Measurements from ENCODE around the gene OPA3. TPM values are rescaled to one million over a fixed set of nuclear protein-coding genes. Genes with fewer than 3 reads are reported as not detected.
A peak's percentile ranks its signal among the peaks of the same experiment; 100 is the strongest.

OPA3 gene
- polyA plus RNA-seq, 3 donors: 4.4 to 6.9 (median 5.6) TPM

GRCh38 chr19:45607071-45608029 is 22.7 kb upstream of the OPA3 start:
- Histone ChIP-seq H3K4me3 (replicated peaks in 1 of 3; ENCODE audit: low read depth in 2 of 3, low read length in 3 of 3) (no peak overlapping the region), H3K9ac (ENCODE audit: insufficient read depth, low read length, poor library complexity, severe bottlenecking) (no peak overlapping the region), H3K27ac (ENCODE audit: low read depth in 1 of 2, low read length in 2 of 2) (no peak overlapping the region), H3K9me3 (replicated peaks in 1 of 2; ENCODE audit: control insufficient read depth in 1 of 2, insufficient read depth in 1 of 2, low read length in 2 of 2) (peaks cover 0 to 4% of the 10 kb centered on the region in 2 donors), H3K79me2 (ENCODE audit: insufficient read depth, low read length) (no peaks in the 10 kb centered on the region), H3K4me1 (ENCODE audit: control insufficient read depth in 1 of 2, insufficient read depth in 2 of 2, low read length in 2 of 2) (peaks cover 7 to 8% of the 10 kb centered on the region in 2 donors), H3K27me3 (ENCODE audit: control insufficient read depth in 2 of 2, insufficient read depth in 2 of 2, low read length in 2 of 2) (peaks cover 7 to 21% of the 10 kb centered on the region in 2 donors), H4K20me1 (ENCODE audit: insufficient read depth, low read length) (no peaks in the 10 kb centered on the region), H2AFZ (ENCODE audit: insufficient read depth, low read depth, low read length, poor library complexity, severe bottlenecking) (peak overlapping the region; percentile 56), H3K4me2 (replicated peaks; ENCODE audit: extremely low read depth, low read length, poor library complexity, severe bottlenecking) (no peak overlapping the region), H3K36me3 (replicated peaks in 1 of 2; ENCODE audit: control insufficient read depth in 1 of 2, insufficient read depth in 2 of 2, low read length in 2 of 2) (peaks cover 12 to 34% of the 10 kb centered on the region in 2 donors)
- H3K27me3 Mint-ChIP-seq (ENCODE audit: low read depth in 3 of 3): peaks cover 22 to 26% (median 23%) of the 10 kb centered on the region in 3 donors
- peak overlapping the region in 1 of 2 donors; percentile 51 for H3K4me3 Mint-ChIP-seq
- peaks cover 29 to 36% of the 10 kb centered on the region in 2 donors for H3K36me3 Mint-ChIP-seq
- peaks cover 8% of the 10 kb centered on the region for H3K4me1 Mint-ChIP-seq
- DNase-seq: peak; percentile 27 to 63 (median 62)
- intact Hi-C loops (cut with micrococcal nuclease): loop anchor here (2.0 to 5.0 kb wide), 3 partner anchors 35 to 75 kb away; no protein-coding TSS in a partner anchor
- peak; percentile 87 for TF ChIP-seq CTCF (IDR thresholded peaks at IDR 0.05)
- WGBS (ENCODE audit: insufficient coverage): 18% methylated on average over 24 of the region's 28 CpGs
- H3K9me3 Mint-ChIP-seq: peaks cover 3 to 16% (median 6%) of the 10 kb centered on the region in 7 donors
- peak overlapping the region in 1 of 7 donors; percentile 79 for H3K27ac Mint-ChIP-seq

GRCh38 chr19:45601524-45602374 is 17.1 kb upstream of the OPA3 start, which contains the start of gene GPR4:
Gene GPR4, minus strand, starts transcription at chr19:45602212. Its CDS starts 10,346 bp downstream, at chr19:45591866.
- no peaks in the 10 kb centered on the region for H4K20me1 ChIP-seq (ENCODE audit: insufficient read depth, low read length)
- intact Hi-C loops (cut with micrococcal nuclease): no loop called here
- H3K27me3 Mint-ChIP-seq (ENCODE audit: low read depth in 3 of 3): peaks cover 71 to 80% (median 75%) of the 10 kb centered on the region in 3 donors
- H2AFZ ChIP-seq (ENCODE audit: insufficient read depth, low read depth, low read length, poor library complexity, severe bottlenecking): no peak within 1 kb of the TSS
- H3K27me3 ChIP-seq (ENCODE audit: control insufficient read depth in 2 of 2, insufficient read depth in 2 of 2, low read length in 2 of 2): peaks cover 38 to 72% of the 10 kb centered on the region in 2 donors
- DNase-seq: no peak
- H3K4me1 Mint-ChIP-seq: peaks cover 42% of the 10 kb centered on the region
- H3K9me3 Mint-ChIP-seq: peaks cover 0 to 24% (median 9%) of the 10 kb centered on the region in 7 donors
- H3K9ac ChIP-seq (ENCODE audit: insufficient read depth, low read length, poor library complexity, severe bottlenecking): no peak within 1 kb of the TSS
- H3K4me1 ChIP-seq (ENCODE audit: control insufficient read depth in 1 of 2, insufficient read depth in 2 of 2, low read length in 2 of 2): peaks cover 29 to 43% of the 10 kb centered on the region in 2 donors
- no peak within 1 kb of the TSS for H3K27ac ChIP-seq (ENCODE audit: low read depth in 1 of 2, low read length in 2 of 2)
- 6% methylated on average over 43 of the region's 52 CpGs for WGBS (ENCODE audit: insufficient coverage)
- peak within 1 kb of the TSS; percentile 21 to 86 for H3K4me3 Mint-ChIP-seq
- no peak for TF ChIP-seq CTCF (IDR thresholded peaks at IDR 0.05)
- no peak within 1 kb of the TSS for H3K27ac Mint-ChIP-seq
- H3K9me3 ChIP-seq (replicated peaks in 1 of 2; ENCODE audit: control insufficient read depth in 1 of 2, insufficient read depth in 1 of 2, low read length in 2 of 2): peaks cover 0 to 8% of the 10 kb centered on the region in 2 donors
- no peak within 1 kb of the TSS for H3K4me2 ChIP-seq (replicated peaks; ENCODE audit: extremely low read depth, low read length, poor library complexity, severe bottlenecking)
- H3K4me3 ChIP-seq (replicated peaks in 1 of 3; ENCODE audit: low read depth in 2 of 3, low read length in 3 of 3): no peak within 1 kb of the TSS
- peaks cover 0 to 16% of the 10 kb centered on the region in 2 donors for H3K36me3 Mint-ChIP-seq
- no peaks in the 10 kb centered on the region for H3K36me3 ChIP-seq (replicated peaks in 1 of 2; ENCODE audit: control insufficient read depth in 1 of 2, insufficient read depth in 2 of 2, low read length in 2 of 2)
- H3K79me2 ChIP-seq (ENCODE audit: insufficient read depth, low read length): no peaks in the 10 kb centered on the region

Data from CD14-positive monocyte (primary cell).